Neural cell (in vitro differentiated cells): ENCODE results near the gene RAB13.

Experiments
- CTCF ChIP-seq: fragments of 450-650 bp; IDR thresholded peaks from 2 replicates; pipeline ENCODE4 v1.5.1; 2014; ENCODE audit warnings: antibody characterized with exemption, mild to moderate bottlenecking, moderate library complexity; ENCODE audit not compliant: poor library complexity, severe bottlenecking
- EP300 ChIP-seq: fragments of 450-650 bp; conservative IDR thresholded peaks from 2 replicates; pipeline ENCODE4 v1.6.1; 2014; ENCODE audit warnings: antibody characterized with exemption, mild to moderate bottlenecking, moderate library complexity; ENCODE audit not compliant: poor library complexity, severe bottlenecking
- EZH2 ChIP-seq: fragments of 200-600, 300-800 bp; shearing (Covaris generic), sonication (generic); IDR thresholded peaks from 2 replicates; pipeline ENCODE4 v1.6.1; 2014; ENCODE audit warnings: antibody characterized with exemption, low read length, borderline replicate concordance, mild to moderate bottlenecking; ENCODE audit not compliant: insufficient read depth, poor library complexity, severe bottlenecking
- MXI1 ChIP-seq: fragments of 450-650 bp; conservative IDR thresholded peaks from 2 replicates; pipeline ENCODE4 v1.6.1; 2014; ENCODE audit warnings: antibody characterized with exemption, mild to moderate bottlenecking; ENCODE audit not compliant: poor library complexity, severe bottlenecking
- POLR2AphosphoS5 ChIP-seq: IDR thresholded peaks from 2 replicates; pipeline ENCODE4 v1.6.1; 2012
- RAD21 ChIP-seq: fragments of 450-650 bp; conservative IDR thresholded peaks from 2 replicates; pipeline ENCODE4 v1.6.1; 2014; ENCODE audit warnings: antibody characterized with exemption, mild to moderate bottlenecking, moderate library complexity
- SMC3 ChIP-seq: fragments of 450-650 bp; conservative IDR thresholded peaks from 2 replicates; pipeline ENCODE4 v1.6.1; 2014; ENCODE audit warnings: antibody characterized with exemption, mild to moderate bottlenecking, moderate library complexity; ENCODE audit not compliant: poor library complexity
- TAF1 ChIP-seq: IDR thresholded peaks from 2 replicates; pipeline ENCODE4 v1.6.1; 2012; ENCODE audit warnings: low read depth

- TF ChIP-seq POLR2AphosphoS5 (peak; percentile 64), RAD21 (no peak), CTCF (peak; percentile 42), TAF1 (peak; percentile 53), EZH2 (no peak), MXI1 (peak; percentile 81), EP300 (no peak), SMC3 (peak; percentile 20)
These were observed 8.6 kb downstream of the RAB13 start, which contains the start of gene JTB for GRCh38 chr1:153977250-153978240.
